ENCODE measurements around the gene LIPE. TPM values are rescaled to one million over a fixed set of nuclear protein-coding genes. Genes with fewer than 3 reads are reported as not detected.

The LIPE gene, protein sequence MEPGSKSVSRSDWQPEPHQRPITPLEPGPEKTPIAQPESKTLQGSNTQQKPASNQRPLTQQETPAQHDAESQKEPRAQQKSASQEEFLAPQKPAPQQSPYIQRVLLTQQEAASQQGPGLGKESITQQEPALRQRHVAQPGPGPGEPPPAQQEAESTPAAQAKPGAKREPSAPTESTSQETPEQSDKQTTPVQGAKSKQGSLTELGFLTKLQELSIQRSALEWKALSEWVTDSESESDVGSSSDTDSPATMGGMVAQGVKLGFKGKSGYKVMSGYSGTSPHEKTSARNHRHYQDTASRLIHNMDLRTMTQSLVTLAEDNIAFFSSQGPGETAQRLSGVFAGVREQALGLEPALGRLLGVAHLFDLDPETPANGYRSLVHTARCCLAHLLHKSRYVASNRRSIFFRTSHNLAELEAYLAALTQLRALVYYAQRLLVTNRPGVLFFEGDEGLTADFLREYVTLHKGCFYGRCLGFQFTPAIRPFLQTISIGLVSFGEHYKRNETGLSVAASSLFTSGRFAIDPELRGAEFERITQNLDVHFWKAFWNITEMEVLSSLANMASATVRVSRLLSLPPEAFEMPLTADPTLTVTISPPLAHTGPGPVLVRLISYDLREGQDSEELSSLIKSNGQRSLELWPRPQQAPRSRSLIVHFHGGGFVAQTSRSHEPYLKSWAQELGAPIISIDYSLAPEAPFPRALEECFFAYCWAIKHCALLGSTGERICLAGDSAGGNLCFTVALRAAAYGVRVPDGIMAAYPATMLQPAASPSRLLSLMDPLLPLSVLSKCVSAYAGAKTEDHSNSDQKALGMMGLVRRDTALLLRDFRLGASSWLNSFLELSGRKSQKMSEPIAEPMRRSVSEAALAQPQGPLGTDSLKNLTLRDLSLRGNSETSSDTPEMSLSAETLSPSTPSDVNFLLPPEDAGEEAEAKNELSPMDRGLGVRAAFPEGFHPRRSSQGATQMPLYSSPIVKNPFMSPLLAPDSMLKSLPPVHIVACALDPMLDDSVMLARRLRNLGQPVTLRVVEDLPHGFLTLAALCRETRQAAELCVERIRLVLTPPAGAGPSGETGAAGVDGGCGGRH
- polyA plus RNA-seq (2012; ENCODE audit: low read depth, missing spikeins): 6.7 TPM

DNA sequence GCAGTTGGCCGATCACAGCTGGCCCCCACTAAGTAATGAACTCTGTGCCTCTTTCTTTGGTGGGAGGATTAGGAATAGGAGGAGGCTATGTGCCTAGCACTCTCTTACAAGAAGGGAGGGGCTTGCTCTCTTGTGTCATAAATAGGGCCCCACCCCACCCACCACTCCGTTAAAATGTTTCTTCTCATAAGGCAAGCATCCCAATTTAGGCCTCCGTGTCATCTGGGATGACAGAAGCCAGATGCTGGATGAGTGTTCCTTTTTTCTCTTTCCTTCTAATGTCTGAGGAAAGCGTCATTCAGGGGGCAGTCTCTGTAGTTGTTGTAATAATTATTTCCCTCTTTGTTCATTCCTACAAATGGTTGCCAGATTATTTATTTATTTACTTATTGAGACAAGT, at the start of gene LIPE:
TSS of gene LIPE (minus strand) at position 76 of the 400 bp plus-strand sequence. CDS start 239 bp downstream, outside the sequence.
- no peak for FAIRE-seq

DNA sequence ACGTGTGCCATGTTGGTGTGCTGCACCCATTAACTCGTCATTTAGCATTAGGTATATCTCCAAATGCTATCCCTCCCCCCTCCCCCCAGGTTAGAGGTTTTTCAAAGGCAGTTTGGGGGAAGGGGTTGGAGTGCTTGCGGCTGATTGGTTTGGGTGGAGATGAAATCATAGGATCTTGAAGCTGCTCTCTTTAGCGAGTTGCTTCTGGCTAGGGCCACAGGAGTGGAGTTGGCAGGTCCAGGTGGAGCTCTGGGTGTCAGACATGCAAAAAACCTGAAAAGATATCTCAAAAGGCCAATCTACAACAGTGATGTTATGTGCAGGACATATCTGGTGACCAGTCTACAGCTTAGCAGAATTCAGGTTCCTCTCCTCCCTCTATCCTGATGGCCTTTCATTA, 48.2 kb upstream of the LIPE start:
- DNase-seq (ENCODE audit: insufficient read length, low spot score): no peak
- TF ChIP-seq POU2F2 (IDR thresholded peaks at IDR 0.05; ENCODE audit: low read depth, low read length) (no peak), PAX5 (IDR thresholded peaks at IDR 0.05; ENCODE audit: insufficient read depth, low read length, severe bottlenecking) (no peak), TAF1 (IDR thresholded peaks at IDR 0.05; ENCODE audit: low read depth, low read length) (no peak), POLR2A (IDR thresholded peaks at IDR 0.05; ENCODE audit: low read depth, low read length) (no peak), POLR2AphosphoS5 (IDR thresholded peaks at IDR 0.05; ENCODE audit: low read depth, low read length) (no peak), SPI1 (IDR thresholded peaks at IDR 0.05; ENCODE audit: low read depth, low read length) (no peak)
- FAIRE-seq: no peak

More for the DNA sequence above, at the start of gene LIPE:
- TF ChIP-seq POU2F2 (IDR thresholded peaks at IDR 0.05; ENCODE audit: low read depth, low read length) (no peak), TAF1 (IDR thresholded peaks at IDR 0.05; ENCODE audit: low read depth, low read length) (no peak), POLR2AphosphoS5 (IDR thresholded peaks at IDR 0.05; ENCODE audit: low read depth, low read length) (no peak), SPI1 (IDR thresholded peaks at IDR 0.05; ENCODE audit: low read depth, low read length) (no peak), POLR2A (IDR thresholded peaks at IDR 0.05; ENCODE audit: low read depth, low read length) (no peak), PAX5 (IDR thresholded peaks at IDR 0.05; ENCODE audit: insufficient read depth, low read length, severe bottlenecking) (no peak)
- DNase-seq (ENCODE audit: insufficient read length, low spot score): no peak

DNA sequence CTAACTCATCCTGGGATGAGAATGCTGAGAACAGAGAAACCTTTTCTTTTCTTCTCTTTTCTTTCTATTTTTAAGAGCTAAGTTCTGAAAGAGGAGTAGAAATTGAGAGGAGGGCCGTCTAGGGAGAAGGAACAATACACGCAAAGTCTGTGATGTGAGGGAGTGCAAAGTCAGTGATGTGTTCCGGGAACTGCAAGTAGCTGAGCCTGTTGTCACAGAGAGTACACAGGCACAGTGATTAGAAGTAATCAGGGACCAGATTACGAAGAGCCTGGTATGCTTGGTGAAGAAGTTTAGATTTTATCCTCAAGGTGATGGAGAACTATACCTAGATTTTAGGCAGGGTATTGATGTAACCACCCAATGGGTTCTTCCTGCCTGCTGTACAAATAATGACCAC, 47.6 kb upstream of the LIPE start:
- DNase-seq (ENCODE audit: insufficient read length, low spot score): no peak
- no peak for FAIRE-seq
- TF ChIP-seq POU2F2 (IDR thresholded peaks at IDR 0.05; ENCODE audit: low read depth, low read length) (no peak), POLR2AphosphoS5 (IDR thresholded peaks at IDR 0.05; ENCODE audit: low read depth, low read length) (no peak), SPI1 (IDR thresholded peaks at IDR 0.05; ENCODE audit: low read depth, low read length) (no peak), POLR2A (IDR thresholded peaks at IDR 0.05; ENCODE audit: low read depth, low read length) (no peak), PAX5 (IDR thresholded peaks at IDR 0.05; ENCODE audit: insufficient read depth, low read length, severe bottlenecking) (no peak), TAF1 (IDR thresholded peaks at IDR 0.05; ENCODE audit: low read depth, low read length) (no peak)

DNA sequence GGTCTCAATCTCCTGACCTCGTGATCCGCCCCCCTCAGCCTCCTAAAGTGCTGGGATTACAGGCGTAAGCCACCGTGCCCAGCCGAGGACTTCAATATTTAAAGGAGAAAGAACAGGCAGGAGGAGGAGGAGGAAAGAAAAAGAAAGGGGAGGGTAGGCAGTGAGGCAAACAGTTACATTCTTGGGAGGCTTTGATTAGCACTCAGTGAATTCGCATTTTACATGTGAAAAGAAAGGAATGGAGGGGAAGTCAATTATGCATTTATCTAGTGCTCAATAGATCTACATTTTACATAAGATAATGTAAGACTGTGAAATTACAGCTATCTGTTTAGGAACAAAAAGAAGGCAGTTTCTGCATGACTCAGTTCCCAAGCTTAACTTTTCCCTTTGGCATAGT, 46.5 kb upstream of the LIPE start:
- FAIRE-seq: no peak
- TF ChIP-seq POLR2AphosphoS5 (IDR thresholded peaks at IDR 0.05; ENCODE audit: low read depth, low read length) (no peak), TAF1 (IDR thresholded peaks at IDR 0.05; ENCODE audit: low read depth, low read length) (no peak)

DNA sequence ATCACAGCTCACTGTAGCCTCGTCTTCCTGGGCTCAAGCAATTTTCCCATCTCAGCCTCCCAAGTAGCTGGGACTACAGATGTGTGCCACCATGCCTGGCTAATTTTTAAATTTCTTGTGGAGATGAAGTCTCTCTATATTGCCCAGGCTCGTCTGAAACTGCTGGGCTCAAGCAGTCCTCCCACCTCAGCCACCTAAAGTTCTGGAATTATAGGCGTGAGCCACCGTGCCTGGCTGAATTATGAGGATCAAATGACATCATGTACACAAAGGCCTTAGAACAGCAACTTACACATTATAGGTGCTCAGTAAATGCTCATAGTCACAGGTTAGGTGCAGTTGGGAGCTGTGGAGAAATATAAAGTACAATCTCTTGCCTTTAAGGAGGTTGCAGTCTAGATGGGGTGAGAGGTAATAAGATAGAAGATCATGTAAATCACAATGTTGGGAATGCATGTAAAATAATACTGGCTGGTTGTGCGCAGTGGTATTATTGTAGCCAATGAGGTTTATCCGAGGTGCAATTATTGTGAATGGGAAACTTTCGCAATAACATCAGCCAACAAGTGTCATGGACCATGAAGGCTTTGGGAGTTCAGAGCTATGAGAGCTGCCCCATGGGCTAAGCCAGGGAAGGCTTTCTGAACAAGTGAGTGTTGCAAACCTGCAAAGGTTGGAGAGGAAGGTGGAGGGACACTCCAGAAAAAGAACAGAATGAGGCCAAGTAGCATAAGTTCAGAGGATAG, 45.4 kb upstream of the LIPE start:
- FAIRE-seq (no peak), DNase-seq (ENCODE audit: insufficient read length, low spot score) (no peak)
- TF ChIP-seq SPI1 (IDR thresholded peaks at IDR 0.05; ENCODE audit: low read depth, low read length): no peak
- no peak for TF ChIP-seq PAX5 (IDR thresholded peaks at IDR 0.05; ENCODE audit: insufficient read depth, low read length, severe bottlenecking)
- TF ChIP-seq POU2F2 (IDR thresholded peaks at IDR 0.05; ENCODE audit: low read depth, low read length): no peak
- no peak for TF ChIP-seq POLR2AphosphoS5 (IDR thresholded peaks at IDR 0.05; ENCODE audit: low read depth, low read length)
- no peak for TF ChIP-seq POLR2A (IDR thresholded peaks at IDR 0.05; ENCODE audit: low read depth, low read length)
- TF ChIP-seq TAF1 (IDR thresholded peaks at IDR 0.05; ENCODE audit: low read depth, low read length): no peak

More for the DNA sequence above, 46.5 kb upstream of the LIPE start:
- DNase-seq (ENCODE audit: insufficient read length, low spot score): no peak

- FAIRE-seq (no peak), DNase-seq (ENCODE audit: insufficient read length, low spot score) (no peak)
- no peak for TF ChIP-seq POLR2AphosphoS5 (IDR thresholded peaks at IDR 0.05; ENCODE audit: low read depth, low read length)
- no peak for TF ChIP-seq POLR2A (IDR thresholded peaks at IDR 0.05; ENCODE audit: low read depth, low read length)
- no peak for TF ChIP-seq TAF1 (IDR thresholded peaks at IDR 0.05; ENCODE audit: low read depth, low read length)
- no peak for TF ChIP-seq PAX5 (IDR thresholded peaks at IDR 0.05; ENCODE audit: insufficient read depth, low read length, severe bottlenecking)
- TF ChIP-seq SPI1 (IDR thresholded peaks at IDR 0.05; ENCODE audit: low read depth, low read length): no peak
These were observed 44.5 kb upstream of the LIPE start for GRCh38 chr19:42471554-42472249.

DNA sequence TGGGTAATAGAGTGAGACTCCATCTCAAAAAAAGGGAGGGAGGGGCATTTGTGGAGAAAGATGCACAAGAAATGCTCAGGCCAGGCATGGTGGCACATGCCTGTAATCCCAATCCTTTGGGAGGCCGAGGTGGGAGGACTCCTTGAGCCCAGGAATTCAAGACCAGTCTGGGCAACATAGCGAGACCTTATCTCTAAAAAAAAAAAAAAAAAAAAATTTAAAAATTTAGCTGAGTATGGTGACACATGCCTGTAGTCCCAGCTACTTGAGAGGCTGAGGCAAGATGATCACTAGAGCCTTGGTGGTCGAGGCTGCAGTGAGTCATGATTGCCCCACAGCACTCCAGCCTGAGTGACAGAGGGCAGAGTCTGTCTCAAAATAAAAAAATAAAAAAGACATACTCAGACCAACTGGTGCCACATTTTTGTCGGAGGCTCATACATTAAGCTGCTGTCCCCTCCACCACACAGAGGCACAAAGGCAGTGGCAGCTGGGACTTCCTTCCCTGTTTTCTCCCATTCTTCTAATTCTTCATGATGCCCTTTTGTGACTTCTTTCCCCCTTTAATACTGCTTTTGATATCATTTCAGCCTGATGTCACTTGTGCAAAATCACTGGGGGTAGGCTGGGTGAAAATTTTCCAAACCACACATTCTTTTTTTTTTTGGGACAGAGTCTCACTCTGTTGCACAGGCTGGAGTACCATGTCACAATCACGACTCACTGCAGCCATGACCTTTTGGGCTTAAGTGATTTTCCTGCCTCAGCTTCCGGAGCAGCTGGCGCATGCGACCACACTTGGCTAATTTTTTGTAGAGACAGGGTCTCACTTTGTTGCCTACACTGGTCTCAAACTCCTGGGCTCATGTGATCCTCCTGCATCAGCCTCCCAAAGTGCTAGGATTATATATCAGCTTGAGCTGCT, 42.4 kb upstream of the LIPE start:
- TF ChIP-seq POLR2A (IDR thresholded peaks at IDR 0.05; ENCODE audit: low read depth, low read length) (no peak), SPI1 (IDR thresholded peaks at IDR 0.05; ENCODE audit: low read depth, low read length) (no peak), PAX5 (IDR thresholded peaks at IDR 0.05; ENCODE audit: insufficient read depth, low read length, severe bottlenecking) (no peak), TAF1 (IDR thresholded peaks at IDR 0.05; ENCODE audit: low read depth, low read length) (no peak), POLR2AphosphoS5 (IDR thresholded peaks at IDR 0.05; ENCODE audit: low read depth, low read length) (no peak)
- FAIRE-seq: peak; percentile 47
- DNase-seq (ENCODE audit: insufficient read length, low spot score): no peak

Data from GM12891 (cell line).